NCI-H2029 treated with DMSO at 0.1 percent for 48 hours (cell line): ENCODE data around the gene UBXN4.
"Not testable (repeated sequence)": the region's sequence is repeated elsewhere in the genome, so short reads cannot be mapped to it uniquely, and the experiment has no call there.

ENCODE experiments used
- DNase-seq: peaks from one replicate; lab custom pipeline; 2025; lab: John Stamatoyannopoulos, UW

The UBXN4 gene

GRCh38 chr2:135741395-135742324 is at the start of gene UBXN4:
TSS of gene UBXN4 (plus strand) at chr2:135741855. CDS start at chr2:135741930, 75 bp downstream.
- peak; percentile 91 for DNase-seq

- DNase-seq: peak; percentile 30
These were observed 46.9 kb upstream of the UBXN4 start for GRCh38 chr2:135694711-135695110.

GRCh38 chr2:135698838-135699237 is 42.8 kb upstream of the UBXN4 start:
- no peak for DNase-seq

GRCh38 chr2:135701442-135701841 is 40.2 kb upstream of the UBXN4 start:
- DNase-seq: no peak

GRCh38 chr2:135703300-135703699 is 38.4 kb upstream of the UBXN4 start:
- DNase-seq: no peak

- DNase-seq: not testable (repeated sequence)
These were observed 37.6 kb upstream of the UBXN4 start for GRCh38 chr2:135704075-135704474.

GRCh38 chr2:135708159-135708558 is 33.5 kb upstream of the UBXN4 start:
- DNase-seq: no peak

- peak; percentile 7 for DNase-seq
These were observed 31.7 kb upstream of the UBXN4 start for GRCh38 chr2:135709992-135710391.

GRCh38 chr2:135715086-135715485 is 26.6 kb upstream of the UBXN4 start:
- DNase-seq: not testable (repeated sequence)

- no peak for DNase-seq
These were observed 13.5 kb upstream of the UBXN4 start for GRCh38 chr2:135728064-135728743.

- no peak for DNase-seq
These were observed 9.1 kb upstream of the UBXN4 start for GRCh38 chr2:135732561-135732960.

- no peak for DNase-seq
These were observed 8.6 kb upstream of the UBXN4 start for GRCh38 chr2:135733045-135733444.

- no peak for DNase-seq
These were observed 5.1 kb upstream of the UBXN4 start for GRCh38 chr2:135736546-135736945.

- no peak for DNase-seq
These were observed 1.4 kb upstream of the UBXN4 start for GRCh38 chr2:135740206-135740605.

- DNase-seq: no peak
These were observed 636 bp upstream of the UBXN4 start for GRCh38 chr2:135741043-135741394.

- DNase-seq: peak; percentile 26
These were observed 686 bp downstream of the UBXN4 start for GRCh38 chr2:135742325-135742757.

- no peak for DNase-seq
These were observed 2.2 kb downstream of the UBXN4 start for GRCh38 chr2:135743860-135744259.

GRCh38 chr2:135744760-135745314 is 3.2 kb downstream of the UBXN4 start:
- no peak for DNase-seq

- no peak for DNase-seq
These were observed 3.9 kb downstream of the UBXN4 start for GRCh38 chr2:135745545-135745944.

GRCh38 chr2:135755573-135755972 is 13.9 kb downstream of the UBXN4 start:
- DNase-seq: no peak

GRCh38 chr2:135756692-135757091 is 15.0 kb downstream of the UBXN4 start:
- DNase-seq: no peak

- DNase-seq: no peak
These were observed 20.4 kb downstream of the UBXN4 start for GRCh38 chr2:135762022-135762421.

- no peak for DNase-seq
These were observed 20.9 kb downstream of the UBXN4 start for GRCh38 chr2:135762530-135762929.
